NOMO-1 treated with DMSO at 0.1 percent for 48 hours (cell line): ENCODE measurements around the gene MIEF2.
"Not testable (repeated sequence)": the region's sequence is repeated elsewhere in the genome, so short reads cannot be mapped to it uniquely, and the experiment has no call there.

Experiments used
- DNase-seq: peaks from one replicate; lab custom pipeline; 2025; ENCODE audit not compliant: unreplicated experiment; lab: John Stamatoyannopoulos, UW

Gene MIEF2

DNA sequence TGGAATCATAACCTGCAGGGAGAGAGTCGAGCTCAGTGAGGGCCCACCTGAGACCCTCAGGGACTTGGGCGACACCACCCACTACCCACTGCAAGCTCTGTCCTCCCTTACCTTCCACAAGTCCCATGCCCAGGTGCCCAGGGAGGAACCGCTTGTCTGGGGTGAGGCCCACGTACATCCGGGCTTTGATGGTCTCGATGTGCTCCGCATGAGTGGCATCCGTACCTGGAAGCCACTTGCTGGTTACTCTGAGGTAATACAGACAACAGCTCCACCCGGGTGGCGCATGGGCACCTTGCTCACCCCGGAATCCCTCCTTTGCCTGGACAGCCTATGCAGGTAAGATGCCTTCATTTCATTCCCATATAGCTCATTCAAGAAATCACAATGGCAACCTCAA is 24.8 kb downstream of the MIEF2 start:
- no peak for DNase-seq

DNA sequence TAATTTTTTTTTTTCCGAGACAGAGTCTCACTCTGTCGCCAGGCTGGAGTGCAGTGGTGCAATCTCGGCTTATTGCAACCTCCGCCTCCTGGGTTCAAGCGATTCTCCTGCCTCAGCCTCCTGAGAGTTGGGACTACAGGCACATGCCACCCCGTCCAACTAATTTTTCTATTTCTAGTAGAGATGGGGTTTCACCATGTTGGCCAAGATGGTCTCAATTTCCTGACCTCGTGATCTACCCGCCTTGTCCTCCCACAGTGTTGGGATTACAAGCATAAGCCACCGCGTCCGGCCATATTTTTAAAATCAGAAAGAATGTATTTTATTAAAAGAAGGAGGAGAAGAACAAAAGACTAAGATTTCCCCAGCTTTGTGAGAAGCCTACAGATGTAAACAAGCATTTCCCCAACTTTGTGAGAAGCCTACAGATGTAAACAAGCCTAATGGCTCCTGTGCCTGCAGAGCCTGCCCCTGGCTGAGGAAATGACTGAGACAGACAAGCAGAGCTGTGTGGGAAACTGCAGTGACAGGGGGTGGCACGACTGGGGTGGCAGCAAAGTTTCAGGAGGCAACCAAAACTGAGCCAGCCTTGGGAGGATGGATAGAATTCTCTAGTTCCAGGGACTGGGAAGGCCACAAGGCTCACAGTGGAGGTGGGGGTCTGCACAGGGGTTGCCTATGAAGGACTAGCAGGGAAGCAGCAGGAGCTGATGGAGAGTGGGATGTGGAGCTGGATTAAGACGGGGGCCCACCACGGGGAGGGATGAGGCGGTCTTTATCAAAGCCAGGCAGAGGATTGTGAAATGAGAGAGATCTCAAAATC is 31.5 kb downstream of the MIEF2 start:
- no peak for DNase-seq

DNA sequence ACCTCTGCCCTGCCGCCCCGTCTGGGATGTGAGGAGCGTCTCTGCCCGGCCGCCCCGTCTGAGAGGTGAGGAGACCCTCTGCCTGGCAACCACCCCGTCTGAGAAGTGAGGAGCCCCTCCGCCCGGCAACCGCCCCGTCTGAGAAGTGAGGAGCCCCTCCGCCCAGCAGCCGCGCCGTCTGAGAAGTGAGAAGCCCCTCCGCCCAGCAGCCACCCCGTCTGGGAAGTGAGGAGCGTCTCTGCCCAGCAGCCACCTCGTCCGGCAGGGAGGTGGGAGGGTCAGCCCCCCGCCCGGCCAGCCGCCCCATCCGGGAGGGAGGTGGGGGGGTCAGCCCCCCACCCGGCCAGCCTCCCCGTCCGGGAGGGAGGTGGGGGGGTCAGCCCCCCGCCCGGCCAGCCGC is 37.6 kb downstream of the MIEF2 start:
- not testable (repeated sequence) for DNase-seq

DNA sequence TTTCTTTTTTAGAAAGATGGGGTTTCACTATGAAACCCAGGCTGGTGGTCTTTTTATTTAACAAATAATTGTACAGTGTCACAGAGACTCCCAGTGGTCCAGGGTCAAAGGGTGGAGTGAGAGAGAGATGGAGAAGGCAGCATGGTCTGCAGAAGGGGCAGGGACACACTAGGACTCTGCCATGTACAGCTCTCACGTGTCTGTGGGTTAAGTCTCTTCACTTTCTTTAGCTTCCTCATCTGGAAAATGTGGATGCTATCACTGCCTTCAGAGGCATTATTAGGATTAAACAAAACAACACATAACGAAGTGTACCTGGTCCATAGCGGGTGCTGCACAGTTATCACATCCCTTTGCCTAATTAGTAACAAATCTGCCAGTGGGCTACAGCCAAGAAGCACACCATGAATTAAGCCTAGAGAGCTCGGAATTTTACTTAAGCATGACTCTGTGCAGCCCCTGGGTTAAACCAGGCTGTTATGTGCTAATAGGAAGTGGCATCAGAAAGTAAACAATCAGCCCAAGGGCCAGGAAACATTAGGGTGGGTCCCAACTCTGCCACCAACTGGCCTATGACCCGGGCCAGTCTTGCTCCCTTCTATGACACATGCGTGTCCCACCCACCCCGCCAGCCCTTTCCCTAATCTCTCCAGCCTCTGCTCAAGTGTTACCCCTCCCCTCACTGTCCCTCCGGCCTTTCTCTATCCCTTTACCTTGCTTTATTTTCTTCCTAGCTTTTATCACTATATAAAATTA is 40.4 kb downstream of the MIEF2 start:
- peak; percentile 75 for DNase-seq

DNA sequence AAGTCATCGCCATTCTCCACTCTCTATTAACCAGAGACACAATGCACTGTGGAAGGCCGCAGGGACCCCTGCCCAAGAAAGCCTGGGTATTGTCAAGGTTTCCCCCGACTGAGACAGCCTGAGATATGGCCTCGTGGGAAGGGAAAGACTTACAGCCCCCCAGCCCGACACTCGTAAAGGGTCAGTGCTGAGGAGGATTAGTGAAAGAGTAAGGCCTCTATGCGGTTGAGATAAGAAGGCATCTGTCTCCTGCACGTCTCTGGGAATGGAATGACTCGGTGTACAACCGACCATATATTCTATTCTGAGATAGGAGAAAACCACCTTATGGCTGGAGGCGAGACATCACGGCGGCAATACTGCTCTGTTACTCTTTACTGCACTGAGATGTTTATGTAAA is 42.7 kb downstream of the MIEF2 start:
- DNase-seq, result not testable (repeated sequence)

DNA sequence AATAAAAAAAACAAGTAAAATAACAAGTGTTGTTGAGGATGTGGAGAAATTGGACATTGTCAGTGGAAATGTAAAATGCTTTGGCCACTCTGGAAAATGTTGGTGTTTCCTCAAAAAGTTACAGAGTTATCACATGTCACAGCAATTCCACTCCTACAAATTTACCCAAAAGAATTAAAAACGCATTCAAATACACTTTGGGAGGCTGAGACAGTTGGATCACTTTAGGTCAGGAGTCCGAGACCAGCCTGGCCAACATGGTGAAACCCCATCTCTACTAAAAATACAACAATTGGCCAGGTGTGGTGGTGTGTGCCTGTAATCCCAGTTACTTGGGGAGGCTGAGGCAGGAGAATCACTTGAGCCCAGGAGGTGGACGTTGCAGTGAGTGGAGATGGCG is 48.7 kb downstream of the MIEF2 start:
- no peak for DNase-seq

DNA sequence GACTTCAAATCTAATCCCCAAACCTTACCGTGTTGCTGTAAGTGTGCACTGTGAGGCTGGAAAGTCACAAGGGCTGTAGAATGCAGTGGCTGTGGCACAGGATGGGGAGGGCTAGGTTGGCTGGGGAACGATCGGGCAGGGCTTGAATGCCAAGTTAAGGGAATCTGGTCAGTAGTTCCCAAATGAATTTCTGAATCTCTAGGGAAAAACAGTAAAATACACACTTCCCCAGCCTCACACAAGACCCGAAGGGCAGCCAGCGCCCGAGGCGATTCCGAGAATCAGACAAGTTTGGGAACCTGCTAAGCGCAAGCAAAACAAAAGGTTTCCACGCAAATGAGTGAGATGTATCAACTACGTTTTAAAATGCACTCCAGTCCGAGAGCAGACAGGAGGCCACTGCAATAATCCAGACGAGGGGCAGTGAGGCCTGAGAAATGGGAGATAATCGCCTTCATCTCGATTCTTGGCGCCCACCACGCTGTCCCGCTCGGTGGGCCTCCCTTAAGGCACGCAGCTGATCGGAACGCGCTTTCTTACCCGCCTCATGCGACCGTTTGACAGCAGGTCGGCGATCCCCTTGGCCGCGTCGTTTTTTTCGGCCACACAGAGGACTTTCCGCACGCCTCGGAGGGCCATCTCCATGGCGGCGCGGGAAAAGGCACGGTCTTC is 53.7 kb downstream of the MIEF2 start:
- DNase-seq, result no peak

DNA sequence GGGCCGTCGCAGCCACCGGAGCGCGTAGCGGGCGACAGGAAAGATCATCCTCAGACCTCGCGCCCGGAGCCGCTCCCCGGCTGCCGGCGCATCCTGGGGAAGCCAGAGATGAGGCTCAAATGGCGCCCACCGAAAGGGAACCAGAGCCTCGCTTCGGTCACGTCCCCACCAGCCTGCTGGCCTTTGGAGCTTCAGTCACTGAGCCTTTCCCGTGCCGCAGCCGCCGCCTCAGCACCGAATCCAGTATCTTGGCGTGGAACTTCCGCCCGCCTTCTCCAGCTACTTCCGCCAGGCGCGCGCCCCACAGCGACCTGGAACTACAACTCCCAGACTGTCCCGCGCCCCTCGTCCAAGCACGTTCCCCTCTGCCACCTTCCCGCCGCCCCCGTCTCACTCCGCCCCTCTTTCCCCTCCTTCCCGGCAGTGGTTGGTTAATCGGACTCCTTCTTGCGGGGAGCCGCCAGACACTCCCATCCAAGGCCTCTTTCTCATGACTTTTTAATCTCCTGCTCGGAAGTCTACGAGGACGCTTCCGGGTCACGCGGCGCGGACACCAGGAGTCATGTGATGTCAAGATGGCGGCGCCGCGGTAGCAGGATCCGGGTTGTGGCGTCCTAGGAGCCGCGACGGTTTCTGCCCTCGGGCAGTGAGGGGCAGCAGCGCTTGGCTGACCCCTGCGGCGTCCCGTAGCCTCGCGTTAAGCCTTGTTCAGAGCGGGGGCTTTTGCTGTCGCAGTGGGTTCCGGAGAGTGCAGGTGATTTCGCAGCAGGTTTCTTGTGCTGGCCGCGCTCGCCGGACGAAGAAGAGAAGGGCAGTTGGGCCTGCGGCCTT is 54.5 kb downstream of the MIEF2 start, which contains the start of the genes SMCR8 and TOP3A:
TSS of gene SMCR8 (plus strand) at position 563 of the 831 bp plus-strand sequence. CDS start 497 bp downstream, outside the sequence.
TSS of gene TOP3A (minus strand) at position 264 of the 831 bp plus-strand sequence. CDS start at position 48, 216 bp downstream.
- DNase-seq, result peak; percentile 99

DNA sequence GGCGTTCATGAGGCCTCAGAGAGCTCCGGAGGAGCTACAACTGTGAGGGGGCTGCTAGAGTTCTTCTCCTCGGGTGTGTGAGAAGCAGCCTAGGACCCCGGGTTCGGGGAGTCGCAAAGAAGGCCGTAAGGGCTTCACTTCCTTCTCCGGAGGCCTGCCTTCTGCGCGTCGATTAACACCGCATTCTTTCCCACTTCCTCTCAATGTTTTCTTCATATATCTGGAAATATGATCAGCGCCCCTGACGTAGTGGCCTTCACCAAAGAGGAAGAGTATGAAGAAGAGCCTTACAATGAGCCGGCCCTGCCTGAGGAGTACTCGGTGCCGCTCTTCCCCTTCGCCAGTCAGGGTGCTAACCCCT is 55.1 kb downstream of the MIEF2 start:
- peak; percentile 84 for DNase-seq

DNA sequence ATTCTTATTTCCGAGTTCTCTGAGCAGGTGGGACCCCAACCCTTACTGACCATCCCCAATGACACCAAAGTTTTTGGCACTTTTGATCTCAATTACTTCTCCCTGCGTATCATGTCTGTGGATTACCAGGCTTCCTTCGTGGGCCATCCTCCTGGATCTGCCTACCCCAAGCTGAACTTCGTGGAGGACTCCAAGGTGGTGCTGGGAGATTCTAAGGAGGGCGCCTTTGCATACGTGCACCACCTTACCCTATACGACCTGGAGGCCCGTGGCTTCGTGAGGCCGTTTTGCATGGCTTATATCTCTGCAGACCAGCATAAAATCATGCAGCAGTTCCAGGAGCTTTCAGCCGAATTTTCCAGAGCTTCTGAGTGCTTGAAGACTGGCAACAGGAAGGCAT is 55.5 kb downstream of the MIEF2 start:
- no peak for DNase-seq
